GM18951 (cell line): ENCODE results near the gene LGALS8.

ENCODE experiments used
- POLR2A ChIP-seq: IDR thresholded peaks from 4 replicates; pipeline ENCODE4 v1.6.1; 2011; ENCODE audit warnings: mild to moderate bottlenecking; ENCODE audit not compliant: insufficient read length, insufficient read depth; ENCODE audit errors: extremely low read depth
- in situ Hi-C: fragments of 300-500 bp; cut with MboI; formaldehyde crosslinking; loops from one replicate; pipeline ENCODE4 v1.12.0; 2022; ENCODE audit warnings: low sequenced_read_pairs, mixed read lengths, inconsistent platforms; ENCODE audit not compliant: unreplicated experiment

LGALS8 gene

DNA sequence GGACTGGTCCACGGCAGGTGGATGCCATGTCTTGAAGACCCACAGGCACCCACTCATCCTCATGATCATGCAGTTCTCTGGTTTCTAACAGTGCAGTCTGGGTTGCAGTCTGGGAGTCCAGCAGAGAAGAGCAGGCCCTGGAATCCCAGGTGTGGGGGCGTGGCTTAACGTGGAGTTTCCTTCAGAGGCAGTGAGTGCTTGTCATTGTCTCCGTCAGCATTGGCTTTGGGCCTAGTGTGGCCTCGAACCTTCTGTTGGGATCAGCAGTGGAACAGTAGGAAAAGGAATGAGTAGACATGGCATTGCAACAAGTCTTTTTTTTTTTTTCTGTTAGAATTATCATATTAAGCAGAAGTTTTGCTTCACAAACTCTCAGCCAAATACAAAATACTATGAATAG, 12.8 kb downstream of the LGALS8 start:
- in situ Hi-C loops, result no loop called here
- no peak for TF ChIP-seq POLR2A

DNA sequence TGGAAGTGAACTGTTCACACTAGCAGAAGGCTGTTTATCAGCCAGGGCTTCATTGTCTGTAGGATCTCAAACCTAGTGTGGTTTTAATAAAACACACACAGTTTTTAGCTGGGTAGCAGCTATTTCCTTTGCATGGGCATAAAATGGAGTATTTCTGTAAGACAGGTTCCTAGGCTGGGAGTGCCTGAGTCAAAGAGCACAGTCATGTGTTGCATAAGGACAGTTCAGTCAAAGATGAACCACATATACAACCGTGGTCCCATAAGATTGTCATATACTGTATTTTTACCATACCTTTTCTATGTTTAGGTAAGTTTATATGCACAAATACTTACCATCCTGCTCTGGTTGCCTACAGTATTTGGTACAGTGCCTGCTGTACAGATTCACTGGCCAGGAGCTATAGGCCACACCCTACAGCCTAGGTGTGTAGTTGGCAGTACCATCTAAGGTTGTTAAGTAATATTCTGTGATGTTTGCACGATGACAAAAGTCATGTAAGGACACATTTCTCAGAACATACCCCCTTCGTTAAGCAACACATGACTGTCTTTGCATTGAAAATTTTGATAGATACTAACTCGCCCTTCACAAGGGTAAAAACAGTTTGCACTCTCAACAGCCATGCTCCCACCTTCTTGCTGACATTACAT, 17.2 kb downstream of the LGALS8 start:
- TF ChIP-seq POLR2A, result no peak
- in situ Hi-C loops, result no loop called here

DNA sequence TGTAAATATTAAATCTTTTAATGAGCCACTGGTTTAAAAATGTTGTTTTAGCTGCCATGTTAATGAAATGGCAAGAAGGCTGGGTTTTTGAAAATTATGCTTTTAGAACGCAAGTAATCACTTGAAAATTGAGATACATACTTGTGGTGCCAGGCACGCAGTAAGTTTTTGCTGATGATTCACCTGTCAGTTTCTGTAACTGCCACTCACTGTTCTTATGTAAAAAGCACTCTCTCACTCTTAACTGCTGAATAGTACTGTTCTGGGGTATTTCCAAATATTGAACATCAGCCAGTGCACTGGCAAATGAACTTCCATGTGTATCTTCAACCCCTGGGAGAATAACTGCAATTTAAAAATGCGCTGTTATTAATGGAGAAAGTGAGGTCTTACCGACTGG, 17.9 kb downstream of the LGALS8 start:
- in situ Hi-C loops, result no loop called here
- no peak for TF ChIP-seq POLR2A

- TF ChIP-seq POLR2A, result no peak
- in situ Hi-C loops, result no loop called here
Observed at GRCh38 chr1:236543065-236543669, 19.4 kb downstream of the LGALS8 start.

DNA sequence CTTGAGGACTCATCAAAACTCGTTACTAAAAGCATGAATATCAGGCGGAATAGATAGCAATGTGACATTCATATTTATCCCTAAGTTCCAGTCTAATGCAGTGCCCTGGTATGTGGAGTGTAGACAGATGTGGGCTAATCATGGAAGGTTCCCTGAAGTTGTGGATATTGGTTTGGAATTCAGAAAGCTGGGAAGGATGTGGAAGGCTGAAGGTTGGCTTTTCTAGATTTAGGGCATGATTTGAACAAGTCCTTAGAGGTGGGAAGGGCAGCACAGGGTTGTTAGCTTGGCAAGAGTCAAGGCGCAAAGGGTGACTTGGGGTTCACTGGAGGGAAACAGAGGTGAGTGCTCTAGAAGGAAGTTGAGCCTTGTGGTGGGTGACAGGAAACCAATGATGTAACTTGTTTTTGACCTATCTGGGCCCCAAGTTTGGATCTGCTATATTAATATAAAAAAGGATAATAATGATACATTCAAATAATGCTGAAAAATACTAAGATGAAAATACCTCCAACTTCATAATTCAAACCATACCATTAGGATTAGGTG, 21.9 kb downstream of the LGALS8 start:
- in situ Hi-C loops, result no loop called here
- no peak for TF ChIP-seq POLR2A

DNA sequence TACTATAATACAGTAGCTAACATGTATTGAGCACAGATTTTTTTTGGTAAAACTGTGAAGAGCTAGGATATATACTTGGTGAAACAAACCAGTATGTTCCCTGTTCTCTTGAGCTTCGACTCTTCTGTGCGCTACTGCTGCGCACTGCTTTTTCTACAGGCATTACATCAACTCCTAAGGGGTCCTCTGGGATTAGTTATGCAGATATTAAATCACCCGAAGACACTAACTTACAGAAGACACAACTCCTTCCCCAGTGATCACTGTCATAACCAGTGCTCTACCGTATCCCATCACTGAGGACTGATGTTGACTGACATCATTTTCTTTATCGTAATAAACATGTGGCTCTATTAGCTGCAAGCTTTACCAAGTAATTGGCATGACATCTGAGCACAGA, 24.7 kb downstream of the LGALS8 start:
- in situ Hi-C loops, result no loop called here
- TF ChIP-seq POLR2A, result no peak

DNA sequence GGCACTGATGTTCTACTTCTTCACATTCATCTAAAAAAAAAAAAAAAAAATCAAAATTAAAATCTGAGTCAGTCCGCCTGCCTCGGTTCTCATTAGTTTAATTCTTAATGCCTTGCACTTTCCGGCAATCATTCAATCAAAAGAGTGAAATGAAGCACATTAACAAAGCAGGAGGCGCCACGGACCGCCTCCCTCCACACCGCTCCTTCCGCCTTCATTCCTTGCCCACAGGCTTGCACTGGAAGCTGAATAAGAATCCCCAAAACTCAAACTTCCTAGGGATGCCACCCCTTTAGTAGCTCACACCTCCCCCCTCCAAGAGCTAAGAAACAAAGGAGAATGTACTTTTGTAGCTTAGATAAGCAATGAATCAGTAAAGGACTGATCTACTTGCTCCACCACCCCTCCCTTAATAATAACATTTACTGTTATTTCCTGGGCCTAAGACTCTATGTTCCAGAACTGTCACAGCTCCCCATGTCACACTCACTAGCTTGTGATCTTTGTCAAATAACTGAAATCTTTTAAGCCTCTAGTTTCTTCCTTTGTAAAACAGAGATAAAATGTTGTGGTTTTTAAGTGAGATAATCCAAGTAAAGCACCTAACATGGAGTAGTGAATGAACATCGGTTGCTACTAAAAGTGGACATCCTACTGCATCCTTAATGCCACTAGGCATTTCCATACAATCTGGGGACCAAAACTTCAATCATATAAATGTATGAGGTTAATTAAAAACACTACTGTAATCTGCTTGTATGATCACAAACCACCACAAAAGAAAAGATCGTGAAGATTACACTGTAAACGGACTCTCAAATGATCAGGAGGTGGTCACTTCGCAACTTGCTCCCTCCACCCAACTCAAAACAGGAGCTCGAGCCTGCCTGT, 27.4 kb downstream of the LGALS8 start:
- TF ChIP-seq POLR2A, result no peak
- in situ Hi-C loops, result no loop called here

- TF ChIP-seq POLR2A, result no peak
- in situ Hi-C loops, result no loop called here
Observed at GRCh38 chr1:236552096-236552495, 28.3 kb downstream of the LGALS8 start.

GRCh38 chr1:236552901-236553300, 29.1 kb downstream of the LGALS8 start:
- in situ Hi-C loops, result no loop called here
- no peak for TF ChIP-seq POLR2A

DNA sequence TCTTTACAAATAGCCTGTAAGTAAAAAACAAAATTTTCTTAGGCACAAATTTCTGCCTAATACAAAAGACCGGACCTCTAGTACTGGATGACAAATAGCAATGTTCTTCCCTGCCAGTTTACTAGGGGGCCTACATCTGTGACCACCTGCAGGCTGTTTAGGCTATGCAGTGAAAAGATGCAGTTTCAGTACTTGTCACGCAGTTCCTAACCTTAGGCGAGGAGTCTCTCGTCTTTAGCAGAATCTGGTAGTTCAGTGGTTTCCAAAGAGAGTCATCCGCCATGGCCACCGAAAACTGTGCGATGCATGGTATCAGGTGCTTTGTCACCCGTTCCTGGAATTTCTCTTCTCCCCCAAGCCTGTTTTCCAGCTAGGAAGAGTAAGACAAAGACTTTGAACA, 29.6 kb downstream of the LGALS8 start:
- in situ Hi-C loops, result no loop called here
- TF ChIP-seq POLR2A, result no peak

DNA sequence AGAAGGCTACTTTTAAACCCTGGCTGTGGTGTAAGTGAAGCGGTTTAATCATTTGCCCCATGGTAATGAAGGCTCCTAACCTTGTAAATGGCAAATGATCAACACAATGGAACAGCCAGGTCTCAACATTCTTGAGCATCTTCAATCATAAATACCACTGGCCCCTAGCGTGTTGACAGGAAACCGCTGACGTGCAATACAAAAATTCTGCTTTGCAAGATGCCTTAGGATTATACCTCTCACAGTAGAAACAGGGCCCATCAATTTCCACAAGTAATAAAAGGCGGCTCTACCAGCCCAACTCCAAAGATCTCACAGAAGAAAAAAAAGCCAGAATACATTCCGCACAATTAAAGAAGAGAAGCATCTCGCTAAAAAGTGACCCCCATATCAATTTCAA, 32.8 kb downstream of the LGALS8 start:
- in situ Hi-C loops, result no loop called here
- no peak for TF ChIP-seq POLR2A

GRCh38 chr1:236558081-236558480, 34.3 kb downstream of the LGALS8 start:
- in situ Hi-C loops, result no loop called here
- TF ChIP-seq POLR2A, result no peak

GRCh38 chr1:236558846-236559245, 35.1 kb downstream of the LGALS8 start:
- TF ChIP-seq POLR2A, result no peak
- in situ Hi-C loops, result no loop called here
